ENCODE results near the gene FAM174C. TPM values are rescaled to one million over a fixed set of nuclear protein-coding genes. Genes with fewer than 3 reads are reported as not detected.
A peak's percentile ranks its signal among the peaks of the same experiment; 100 is the strongest.

Gene FAM174C
- total and polyA plus RNA-seq, 12 donors, result 8.2 to 70.2 (median 13.4) TPM

- no peak for ATAC-seq
- Histone ChIP-seq H3K4me1 (peaks cover 26 to 59% (median 45%) of the 10 kb centered on the region in 9 donors), H3K36me3 (peaks cover 0 to 6% (median 0%) of the 10 kb centered on the region in 9 donors), H3K27ac (peak within 1 kb of the TSS in 9 of 10 donors; percentile 1 to 100 (median 98)), H3K4me3 (peak within 1 kb of the TSS; percentile 25 to 70 (median 61)), H3K9me3 (no peaks in the 10 kb centered on the region), H3K27me3 (peaks cover 0 to 24% (median 0%) of the 10 kb centered on the region in 7 donors)
- WGBS, 2 donors, result 0 to 1% methylated on average over 67 to 87 of the region's 87 CpGs
- DNase-seq, result no peak
- intact Hi-C loops (cut with DNase I), result loop anchor here in 2 of 10 donors (2.0 to 10.0 kb wide), 2 partner anchors 17 to 313 kb away; partner anchors contain the start of gene ARID3A (in 1 of the 2)
- no peak for TF ChIP-seq CTCF (IDR thresholded peaks at IDR 0.05)
These were observed 37.5 kb upstream of the FAM174C start, which contains the start of gene CBARP for GRCh38 chr19:1237754-1238368. TSS of gene CBARP (minus strand) at chr19:1238005. CDS start at chr19:1236100, 1,905 bp downstream.

GRCh38 chr19:1238369-1239303 lies 36.7 kb upstream of the FAM174C start:
- Histone ChIP-seq H3K4me1 (peaks cover 24 to 59% (median 47%) of the 10 kb centered on the region in 9 donors), H3K36me3 (peaks cover 0 to 9% (median 0%) of the 10 kb centered on the region in 9 donors), H3K27ac (peak overlapping the region in 9 of 10 donors; percentile 1 to 100 (median 99)), H3K9me3 (no peaks in the 10 kb centered on the region), H3K27me3 (peaks cover 0 to 24% (median 0%) of the 10 kb centered on the region in 7 donors), H3K4me3 (peak overlapping the region in 9 of 10 donors; percentile 20 to 60 (median 42))
- no peak for ATAC-seq
- DNase-seq, result no peak
- TF ChIP-seq CTCF (IDR thresholded peaks at IDR 0.05), result no peak
- WGBS, 2 donors, result 61 to 66% methylated on average over 34 of the region's 34 CpGs
- intact Hi-C loops (cut with DNase I), result loop anchor here in 2 of 10 donors (2.0 to 10.0 kb wide), 2 partner anchors 18 to 314 kb away; partner anchors contain the start of gene ARID3A (in 1 of the 2)

- 82 to 84% methylated on average over 11 of the region's 11 CpGs for WGBS, 2 donors
- peaks cover 0 to 24% (median 0%) of the 10 kb centered on the region in 7 donors for H3K27me3 ChIP-seq
- DNase-seq (no peak), ATAC-seq (no peak)
- intact Hi-C loops (cut with DNase I), result loop anchor here in 2 of 10 donors (2.0 to 10.0 kb wide), 2 partner anchors 19 to 315 kb away; partner anchors contain the start of gene ARID3A (in 1 of the 2)
- H3K4me3 ChIP-seq, result peak overlapping the region in 1 of 10 donors; percentile 81
- peaks cover 30 to 63% (median 54%) of the 10 kb centered on the region in 9 donors for H3K4me1 ChIP-seq
- no peaks in the 10 kb centered on the region for H3K9me3 ChIP-seq
- H3K27ac ChIP-seq, result peak overlapping the region in 9 of 10 donors; percentile 76 to 100 (median 99)
- peaks cover 0 to 13% (median 0%) of the 10 kb centered on the region in 9 donors for H3K36me3 ChIP-seq
- TF ChIP-seq CTCF (IDR thresholded peaks at IDR 0.05), result no peak
These were observed 35.9 kb upstream of the FAM174C start for GRCh38 chr19:1239420-1239795.
